Measurements from ENCODE around the gene SSTR4. TPM values are rescaled to one million over a fixed set of nuclear protein-coding genes. Genes with fewer than 3 reads are reported as not detected.

Gene SSTR4
- total and polyA plus RNA-seq, 9 of the 15 experiments (the other 6 are each of a cell fraction or from before 2014, with no cell fraction given), result not detected

- CTCF ChIA-PET (ENCODE audit: low intra/inter-chr PET ratio), result no interaction called here
- in situ Hi-C loops (cut with MboI), result no loop called here
- BruUV-seq (replicated peaks), result no TSS peak
Measured at GRCh38 chr20:23017516-23017915, 17.6 kb upstream of the SSTR4 start.

GRCh38 chr20:23018432-23018831, 16.7 kb upstream of the SSTR4 start:
- no peak overlapping the region for H2AFZ ChIP-seq (ENCODE audit: low read depth, low read length)
- no TSS peak for BruUV-seq (replicated peaks)
- H3K4me2 ChIP-seq (ENCODE audit: insufficient read depth, low read length), result no peak overlapping the region
- H3K9ac ChIP-seq (ENCODE audit: insufficient read depth in 1 of 2, low read depth in 2 of 2, low read length in 2 of 2), result no peak overlapping the region
- ChIA-PET CTCF (ENCODE audit: low intra/inter-chr PET ratio) (no interaction called here), POLR2A (interaction anchor here (0.9 kb wide), 1 partner anchor 27 kb away, joined by 3 read pairs; no protein-coding TSS in a partner anchor)
- no peaks in the 10 kb centered on the region; a peak in 1 of 5 replicates for H3K27me3 ChIP-seq (ENCODE audit: control insufficient read depth in 2 of 2, insufficient read depth in 2 of 2, low read length in 2 of 2)
- H3K9me1 ChIP-seq (ENCODE audit: control insufficient read depth, insufficient read depth, low read length), result no peaks in the 10 kb centered on the region
- no peaks in the 10 kb centered on the region for H3K9me3 ChIP-seq (replicated peaks; ENCODE audit: control insufficient read depth, insufficient read depth, low read depth, low read length)
- H3K4me1 ChIP-seq (replicated peaks in 1 of 2; ENCODE audit: control insufficient read depth in 2 of 2, insufficient read depth in 2 of 2, low read length in 2 of 2), result no peaks in the 10 kb centered on the region
- ATAC-seq (no peak), DNase-seq (ENCODE audit: extremely low read depth in 1 of 4, low spot score in 3 of 4) (no peak), FAIRE-seq (no peak)
- H3K4me3 ChIP-seq, result no peak overlapping the region
- no peaks in the 10 kb centered on the region; the same call in 1 of the 2 replicates for H4K20me1 ChIP-seq (replicated peaks; ENCODE audit: control insufficient read depth, insufficient read depth, low read length)
- H3K36me3 ChIP-seq (ENCODE audit: control insufficient read depth, insufficient read depth, low read length), result no peaks in the 10 kb centered on the region
- in situ Hi-C loops (cut with MboI) (no loop called here), intact Hi-C loops (cut with micrococcal nuclease) (no loop called here)
- no peaks in the 10 kb centered on the region for H3K79me2 ChIP-seq (ENCODE audit: control insufficient read depth, insufficient read depth, low read length)
- no peak overlapping the region for H3K27ac ChIP-seq (ENCODE audit: extremely low read depth, low read depth, low read length)
- TF ChIP-seq MNT (conservative IDR thresholded peaks at IDR 0.05) (no peak), BRCA1 (IDR thresholded peaks at IDR 0.05) (no peak), BRCA1 (CRISPR knock-in tag; IDR thresholded peaks at IDR 0.05) (no peak), PML (IDR thresholded peaks at IDR 0.05; ENCODE audit: low read length) (no peak), CCNT2 (IDR thresholded peaks at IDR 0.05; ENCODE audit: borderline replicate concordance, extremely low read depth, insufficient read length, low read depth, low read length) (no peak), TCF7L2 (IDR thresholded peaks at IDR 0.05; ENCODE audit: low read depth, low read length) (no peak), ZNF586 (CRISPR knock-in tag; conservative IDR thresholded peaks at IDR 0.05) (no peak), MEF2D (tag; conservative IDR thresholded peaks at IDR 0.05; ENCODE audit: low read depth) (no peak), SP1 (CRISPR knock-in tag; IDR thresholded peaks at IDR 0.05) (no peak), RNF2 (IDR thresholded peaks at IDR 0.05) (no peak), HCFC1 (IDR thresholded peaks at IDR 0.05; ENCODE audit: low read depth, low read length) (no peak), SMARCE1 (IDR thresholded peaks at IDR 0.05) (no peak)

More at GRCh38 chr20:23017516-23017915, 17.6 kb upstream of the SSTR4 start:
- no peak overlapping the region for H3K4me2 ChIP-seq (ENCODE audit: insufficient read depth, low read length)
- ATAC-seq, result no peak
- TF ChIP-seq MBD1 (CRISPR knock-in tag; IDR thresholded peaks at IDR 0.05) (no peak), ESRRA (IDR thresholded peaks at IDR 0.05; ENCODE audit: borderline replicate concordance, low read depth) (no peak)
- H2AFZ ChIP-seq (ENCODE audit: low read depth, low read length), result no peak overlapping the region
- no peaks in the 10 kb centered on the region for H3K9me1 ChIP-seq (ENCODE audit: control insufficient read depth, insufficient read depth, low read length)
- H3K79me2 ChIP-seq (ENCODE audit: control insufficient read depth, insufficient read depth, low read length), result no peaks in the 10 kb centered on the region
- H3K4me1 ChIP-seq (replicated peaks in 1 of 2; ENCODE audit: control insufficient read depth in 2 of 2, insufficient read depth in 2 of 2, low read length in 2 of 2), result no peaks in the 10 kb centered on the region
- DNase-seq (ENCODE audit: extremely low read depth in 1 of 4, low spot score in 3 of 4), result no peak
- WGBS (ENCODE audit: insufficient coverage, low coverage, missing lambda C conversion rate), result 0% methylated on average over 2 of the region's 2 CpGs
- FAIRE-seq, result no peak
- no peak overlapping the region for H3K27ac ChIP-seq (ENCODE audit: extremely low read depth, low read depth, low read length)
- no peak overlapping the region for H3K9ac ChIP-seq (ENCODE audit: insufficient read depth in 1 of 2, low read depth in 2 of 2, low read length in 2 of 2)
- H3K36me3 ChIP-seq (ENCODE audit: control insufficient read depth, insufficient read depth, low read length), result no peaks in the 10 kb centered on the region
- POLR2A ChIA-PET, result interaction anchor here (0.9 kb wide), 1 partner anchor 28 kb away, joined by 3 read pairs; no protein-coding TSS in a partner anchor
- H3K4me3 ChIP-seq, result no peak overlapping the region
- intact Hi-C loops (cut with micrococcal nuclease), result no loop called here
- no peaks in the 10 kb centered on the region; the same call in 1 of the 2 replicates for H4K20me1 ChIP-seq (replicated peaks; ENCODE audit: control insufficient read depth, insufficient read depth, low read length)
- no peaks in the 10 kb centered on the region; a peak in 1 of 5 replicates for H3K27me3 ChIP-seq (ENCODE audit: control insufficient read depth in 2 of 2, insufficient read depth in 2 of 2, low read length in 2 of 2)
- H3K9me3 ChIP-seq (replicated peaks; ENCODE audit: control insufficient read depth, insufficient read depth, low read depth, low read length), result no peaks in the 10 kb centered on the region
